Activated naive CD8-positive, alpha-beta T cell (primary cell): ENCODE results near the gene C1D.
"Not testable (repeated sequence)": the region's sequence is repeated elsewhere in the genome, so short reads cannot be mapped to it uniquely, and the experiment has no call there.

Experiments used
- H3K27ac Mint-ChIP-seq: one replicate; pipeline ENCODE4 v1.8.0; 2021; ENCODE audit warnings: mixed read lengths
- H3K27me3 Mint-ChIP-seq: one replicate; pipeline ENCODE4 v1.8.0; 2021; ENCODE audit warnings: mixed read lengths
- H3K36me3 Mint-ChIP-seq: one replicate; pipeline ENCODE4 v1.8.0; 2021; ENCODE audit warnings: mixed read lengths
- H3K4me1 Mint-ChIP-seq: one replicate; pipeline ENCODE4 v1.8.0; 2021; ENCODE audit warnings: low read depth, mixed read lengths
- H3K4me3 Mint-ChIP-seq: one replicate; pipeline ENCODE4 v1.8.0; 2021; ENCODE audit warnings: mild to moderate bottlenecking, mixed read lengths
- H3K9me3 Mint-ChIP-seq: one replicate; pipeline ENCODE4 v1.8.0; 2021; ENCODE audit warnings: low read depth, mixed read lengths

C1D gene

DNA sequence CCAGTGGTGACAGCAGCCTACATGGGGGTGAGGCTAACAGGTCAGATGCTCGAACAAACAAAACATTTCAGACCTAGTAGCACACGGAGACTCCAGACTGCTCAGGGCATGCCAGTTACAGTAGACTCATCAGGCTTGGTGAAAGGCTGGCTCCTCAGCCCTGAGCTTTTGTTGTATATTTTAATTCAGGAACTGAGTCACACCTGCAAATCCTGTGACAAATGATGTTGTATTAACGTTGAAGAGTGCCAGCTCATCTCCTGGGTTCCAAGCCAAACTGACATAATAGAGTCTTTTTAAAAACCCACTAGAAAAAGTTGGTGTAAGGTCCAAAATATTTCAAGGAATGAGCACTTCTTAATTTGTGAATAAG is 65.3 kb downstream of the C1D start:
- no peaks in the 10 kb centered on the region for H3K4me1 Mint-ChIP-seq
- no peaks in the 10 kb centered on the region for H3K36me3 Mint-ChIP-seq
- H3K27me3 Mint-ChIP-seq, result peaks cover 13% of the 10 kb centered on the region
- no peak overlapping the region for H3K4me3 Mint-ChIP-seq
- H3K9me3 Mint-ChIP-seq, result no peaks in the 10 kb centered on the region
- H3K27ac Mint-ChIP-seq, result no peak overlapping the region

GRCh38 chr2:67996772-67997527 is 65.9 kb downstream of the C1D start:
- Mint-ChIP-seq H3K4me3 (no peak overlapping the region), H3K27ac (no peak overlapping the region)

GRCh38 chr2:67994716-67995115 is 68.1 kb downstream of the C1D start:
- Mint-ChIP-seq H3K4me1 (no peaks in the 10 kb centered on the region), H3K27ac (no peak overlapping the region), H3K4me3 (no peak overlapping the region), H3K27me3 (peaks cover 10% of the 10 kb centered on the region), H3K36me3 (no peaks in the 10 kb centered on the region), H3K9me3 (no peaks in the 10 kb centered on the region)

More at GRCh38 chr2:67996772-67997527, 65.9 kb downstream of the C1D start:
- no peaks in the 10 kb centered on the region for H3K4me1 Mint-ChIP-seq
- H3K27me3 Mint-ChIP-seq, result peaks cover 13% of the 10 kb centered on the region
- no peaks in the 10 kb centered on the region for H3K36me3 Mint-ChIP-seq
- H3K9me3 Mint-ChIP-seq, result no peaks in the 10 kb centered on the region

DNA sequence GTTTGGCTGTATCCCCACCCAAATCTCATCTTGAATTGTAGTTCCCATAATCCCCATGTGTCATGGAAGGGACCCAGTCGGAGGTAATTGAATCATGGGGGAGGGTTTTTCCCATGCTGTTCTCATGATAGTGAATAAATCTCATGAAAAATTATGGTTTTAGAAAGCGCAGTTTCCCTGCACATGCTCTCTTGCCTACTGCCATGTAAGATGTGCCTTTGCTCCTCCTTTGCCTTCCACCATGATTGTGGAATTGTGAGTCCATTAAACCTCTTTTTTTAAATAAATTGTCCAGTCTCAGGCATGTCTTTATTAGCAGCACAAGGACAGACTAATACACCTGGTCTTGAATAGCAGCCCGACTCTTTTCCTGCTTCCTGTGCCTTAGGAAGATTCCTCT is 68.7 kb downstream of the C1D start:
- not testable (repeated sequence) for H3K27ac Mint-ChIP-seq, H3K4me3 Mint-ChIP-seq, H3K36me3 Mint-ChIP-seq, H3K9me3 Mint-ChIP-seq, H3K4me1 Mint-ChIP-seq, H3K27me3 Mint-ChIP-seq

DNA sequence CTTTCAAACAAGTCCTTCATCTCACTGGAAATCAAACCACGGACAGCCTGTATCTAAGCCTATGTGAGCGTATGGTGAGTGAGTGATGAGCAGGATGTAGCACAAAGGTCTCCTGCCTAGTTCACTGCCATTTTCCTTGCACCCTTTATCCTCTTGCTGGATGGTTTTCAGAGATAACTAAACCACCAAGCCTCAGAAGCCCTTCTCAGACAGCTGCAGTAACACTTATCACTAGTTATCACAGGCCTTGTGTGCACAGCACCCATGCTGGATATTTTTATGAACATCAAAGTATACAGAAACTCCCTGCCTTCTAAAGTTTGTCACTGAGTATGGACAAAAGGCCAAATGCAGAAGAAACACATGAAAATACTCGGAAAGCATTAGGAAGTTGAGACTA is 69.5 kb downstream of the C1D start:
- no peaks in the 10 kb centered on the region for H3K36me3 Mint-ChIP-seq
- no peak overlapping the region for H3K4me3 Mint-ChIP-seq
- no peak overlapping the region for H3K27ac Mint-ChIP-seq
- H3K9me3 Mint-ChIP-seq, result no peaks in the 10 kb centered on the region
- peaks cover 5% of the 10 kb centered on the region for H3K27me3 Mint-ChIP-seq
- no peaks in the 10 kb centered on the region for H3K4me1 Mint-ChIP-seq

DNA sequence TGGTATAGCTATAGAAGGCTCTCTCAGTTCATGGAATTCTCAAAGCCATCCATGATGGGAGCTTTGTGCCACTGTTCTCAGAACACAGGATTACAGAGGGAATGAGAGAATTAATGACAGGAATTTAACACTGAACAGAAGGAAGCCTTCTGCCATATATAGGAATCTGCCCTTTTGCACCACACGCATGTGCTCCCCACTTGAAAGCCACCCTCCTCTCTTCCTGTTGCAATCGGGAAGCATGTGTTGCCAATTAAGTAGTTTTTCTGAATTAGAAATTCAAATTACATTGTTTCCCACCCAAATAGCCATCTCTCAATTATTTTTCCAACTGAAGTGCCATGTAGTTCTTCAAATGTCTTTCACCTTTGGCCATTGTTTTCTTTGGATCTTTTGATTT is 71.3 kb downstream of the C1D start:
- Mint-ChIP-seq H3K9me3 (no peaks in the 10 kb centered on the region), H3K4me1 (no peaks in the 10 kb centered on the region), H3K4me3 (no peak overlapping the region), H3K27ac (no peak overlapping the region), H3K36me3 (no peaks in the 10 kb centered on the region), H3K27me3 (peaks cover 5% of the 10 kb centered on the region)
